Keratinocyte (primary cell): Measurements from ENCODE around the gene PRELP.

ENCODE experiments used
- CTCF ChIP-seq, 3 experiments: IDR thresholded peaks in 1 of 3; conservative IDR thresholded peaks in 1 of 3; optimal IDR thresholded peaks in 1 of 3; 2 replicates in 2 of 3; 3 replicates in 1 of 3; pipeline versions ENCODE3 to v1.5.1; 2011; ENCODE audit warnings: low read length in 3 of 3, mild to moderate bottlenecking in 3 of 3, moderate library complexity in 2 of 3, control low read depth in 1 of 3, inconsistent platforms in 1 of 3; ENCODE audit not compliant: insufficient read depth in 2 of 3; ENCODE audit errors: extremely low read depth in 1 of 3
- EZH2 ChIP-seq: IDR thresholded peaks from one replicate; pipeline ENCODE4 v1.6.1; 2012; ENCODE audit warnings: inconsistent platforms, mild to moderate bottlenecking, low read length, moderate library complexity

GRCh38 chr1:203506858-203507626, 31.4 kb downstream of the PRELP start:
- TF ChIP-seq CTCF (optimal IDR thresholded peaks at IDR 0.05 in 1 of 3, IDR thresholded peaks at IDR 0.05 in 1 of 3, conservative IDR thresholded peaks at IDR 0.05 in 1 of 3; ENCODE audit: extremely low read depth in 1 of 3, insufficient read depth in 2 of 3, low read length in 3 of 3) = no peak
- no peak for TF ChIP-seq EZH2
